Measurements from ENCODE around the gene GABRD.
A peak's percentile ranks its signal among the peaks of the same experiment; 100 is the strongest.

GABRD gene

DNA sequence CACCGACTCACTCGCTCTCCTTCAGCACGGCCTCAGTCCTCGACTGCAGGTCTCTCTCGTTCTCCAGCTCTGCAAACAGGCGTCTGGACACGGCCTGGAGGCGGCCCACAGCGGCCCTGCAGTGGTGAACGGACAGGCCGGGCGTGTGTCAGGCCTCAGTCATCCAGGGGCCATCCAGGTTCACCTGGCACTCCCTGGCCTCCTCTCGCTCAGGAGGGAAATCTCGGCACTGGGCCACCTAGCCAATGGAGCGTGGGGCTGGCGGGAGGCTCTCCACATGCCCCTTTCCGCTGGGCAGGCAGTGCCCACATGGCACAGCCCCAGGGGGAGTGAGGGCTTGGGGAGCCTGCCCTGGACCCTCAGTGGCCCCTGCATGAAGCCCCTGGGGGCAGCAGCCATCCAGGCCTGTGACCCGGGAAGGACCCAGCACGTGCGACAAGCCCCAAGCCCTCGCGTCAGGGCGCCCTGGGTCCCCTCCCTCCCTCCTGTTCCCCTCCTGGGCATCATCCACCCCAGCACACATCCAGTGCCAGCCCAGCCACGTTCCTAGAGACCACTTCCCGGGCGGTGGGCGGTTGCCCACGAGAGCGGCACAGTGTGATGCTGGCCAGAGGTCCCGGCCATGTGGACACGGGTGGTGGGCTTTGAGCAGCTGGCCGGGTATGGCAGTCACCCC, 33.6 kb upstream of the GABRD start:
- DNase-seq: no peak

DNA sequence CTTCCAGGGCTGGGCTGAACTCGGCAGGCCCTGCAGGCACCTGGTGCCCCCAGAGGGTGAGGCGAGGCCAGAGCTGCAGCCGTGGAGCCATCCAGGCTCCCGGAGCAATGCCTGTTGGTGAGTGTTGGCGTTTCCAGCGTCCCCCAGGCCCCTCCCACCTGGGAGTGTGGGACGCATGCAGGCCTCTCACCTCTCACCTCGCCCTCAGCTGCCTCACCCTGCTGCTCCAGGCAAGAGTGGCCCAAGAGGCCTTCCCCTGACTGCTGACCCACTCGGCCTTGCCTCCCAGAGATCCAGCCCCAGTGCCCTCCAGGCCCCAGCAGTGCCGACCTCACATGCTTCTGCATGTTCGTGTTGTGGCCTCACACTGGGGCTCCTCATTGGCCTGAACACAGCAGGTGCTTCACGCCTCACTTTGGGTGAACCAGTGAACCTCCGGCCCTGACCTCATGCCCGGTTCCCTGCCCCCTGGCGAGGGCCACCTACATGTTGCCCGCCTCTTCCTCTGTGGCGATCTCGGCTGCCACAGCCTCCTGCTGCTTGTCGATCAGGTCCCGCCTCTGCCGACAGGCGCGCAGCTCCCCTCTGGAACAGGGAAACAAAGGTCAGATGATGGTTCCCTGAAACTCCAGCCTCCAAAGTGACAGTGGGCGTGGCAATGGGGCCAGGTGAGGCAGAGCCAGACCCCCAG, 32.5 kb upstream of the GABRD start:
- DNase-seq: no peak

DNA sequence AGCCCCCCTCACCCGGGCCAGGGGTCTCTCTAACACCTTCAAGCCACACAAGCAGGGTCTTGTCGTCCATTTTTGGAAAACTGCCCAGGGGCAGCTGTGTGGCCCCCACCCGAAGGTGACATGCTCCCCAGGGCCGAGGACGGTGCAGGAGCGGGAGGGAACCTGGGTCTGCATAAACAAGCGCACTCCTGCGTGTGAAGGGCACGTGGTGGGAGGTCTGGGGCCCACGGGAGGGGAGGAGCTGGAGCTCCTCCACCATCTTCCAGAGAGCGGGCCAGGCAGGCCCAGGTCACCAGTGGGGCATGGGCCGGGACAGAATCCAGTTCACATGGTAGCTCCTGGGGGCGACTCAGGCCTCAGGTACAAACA, 32.0 kb upstream of the GABRD start:
- DNase-seq: no peak

DNA sequence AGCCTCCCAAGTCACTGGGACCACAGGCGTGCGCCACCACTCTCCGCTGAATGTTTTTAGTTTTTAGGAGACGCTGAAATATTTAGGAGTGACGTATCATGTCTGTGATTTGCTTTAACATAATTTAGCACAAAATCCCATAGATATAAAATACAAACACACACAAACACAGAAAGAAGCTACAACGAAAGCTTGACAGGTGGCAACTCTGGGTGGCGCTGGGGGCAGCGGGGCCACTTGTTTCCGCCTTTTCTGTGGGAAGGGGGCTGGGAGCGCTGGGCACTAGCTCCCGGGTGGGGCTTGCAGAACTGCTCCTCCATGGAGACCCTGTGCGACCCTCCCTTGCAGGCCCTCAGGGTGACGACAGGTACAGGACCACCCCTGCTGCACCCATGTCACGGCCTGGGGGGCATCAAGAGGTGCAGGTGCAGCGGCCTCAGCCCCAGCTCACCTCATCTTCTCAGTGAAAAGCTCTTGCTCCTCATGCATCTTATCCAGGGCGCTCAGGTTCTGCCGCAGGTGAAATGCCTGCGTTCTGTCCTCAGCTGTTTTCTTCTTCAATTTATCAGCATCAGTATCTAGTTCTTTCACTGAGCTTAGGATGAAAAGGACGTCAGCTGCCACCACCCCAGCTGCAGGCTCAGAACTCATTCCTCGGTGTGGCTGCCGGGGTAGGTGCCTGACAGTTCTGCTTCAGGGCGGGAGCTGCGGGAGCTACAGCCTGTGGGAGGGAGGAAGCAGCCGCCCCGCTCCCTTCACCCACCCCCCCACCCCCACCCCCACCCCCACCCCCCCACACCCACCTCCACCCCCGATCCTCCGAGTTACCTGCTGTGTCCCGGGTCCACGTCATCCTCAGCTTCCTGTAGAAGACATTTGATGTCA, 30.8 kb upstream of the GABRD start:
- no peak for DNase-seq

DNA sequence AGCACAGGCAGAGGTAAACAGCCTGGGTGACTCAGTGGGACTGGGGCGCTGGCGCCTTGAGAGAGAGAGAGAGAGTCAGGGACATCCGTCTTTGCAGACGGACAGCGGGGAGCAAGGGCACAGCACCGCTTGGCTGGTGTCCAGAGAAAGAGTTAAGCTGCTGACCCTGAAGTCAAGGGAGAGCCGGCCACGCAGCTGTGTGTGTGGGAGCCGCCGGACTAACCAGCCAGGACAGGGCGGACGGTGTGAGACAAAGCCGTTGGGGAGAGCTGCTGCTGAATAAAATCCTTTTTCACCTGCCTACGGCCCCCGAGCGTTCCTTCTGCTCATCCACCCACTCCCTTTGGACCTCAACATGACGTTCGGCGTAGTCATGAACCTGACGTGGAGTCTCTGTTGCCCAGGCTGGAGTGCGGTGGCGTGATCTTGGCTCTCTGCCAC, 30.0 kb upstream of the GABRD start:
- no peak for DNase-seq

DNA sequence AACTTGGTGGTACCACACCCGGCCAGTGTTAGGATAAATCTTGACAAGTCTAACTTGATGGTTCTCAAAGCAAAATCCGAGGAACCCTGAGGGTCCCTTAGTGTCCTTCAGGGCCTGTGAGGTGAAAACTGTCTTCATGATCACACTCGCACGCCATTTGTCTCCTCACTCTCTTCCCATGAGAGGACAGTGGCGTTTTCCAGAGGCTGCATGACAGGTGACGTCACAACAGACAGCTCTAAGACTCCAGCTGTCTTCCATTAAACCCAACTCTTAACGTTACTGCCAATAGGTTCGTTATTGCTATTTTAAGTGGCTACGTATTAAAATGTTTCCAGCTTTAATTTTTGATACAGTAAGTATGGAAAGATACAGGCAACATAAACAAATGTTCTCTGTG, 29.4 kb upstream of the GABRD start:
- no peak for DNase-seq

DNA sequence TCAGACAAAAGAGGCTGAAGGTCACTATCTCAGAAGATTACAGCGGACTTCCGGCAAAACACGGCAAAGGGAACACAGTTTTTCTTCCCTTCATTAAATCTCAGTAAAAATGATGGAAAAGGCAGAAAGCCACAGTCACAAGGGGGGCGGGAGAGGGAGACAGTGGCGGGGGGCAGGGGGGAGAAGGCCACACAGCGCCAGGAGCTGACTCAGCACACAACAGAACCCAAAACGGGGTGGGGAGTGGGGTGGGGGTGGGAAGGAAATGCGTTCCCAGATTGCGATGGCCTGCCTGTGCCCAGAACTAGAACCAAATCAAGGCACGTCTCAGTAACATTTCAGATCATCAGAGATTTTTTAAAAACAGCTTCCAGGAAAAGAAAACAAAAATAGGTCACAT, 28.9 kb upstream of the GABRD start:
- no peak for DNase-seq

DNA sequence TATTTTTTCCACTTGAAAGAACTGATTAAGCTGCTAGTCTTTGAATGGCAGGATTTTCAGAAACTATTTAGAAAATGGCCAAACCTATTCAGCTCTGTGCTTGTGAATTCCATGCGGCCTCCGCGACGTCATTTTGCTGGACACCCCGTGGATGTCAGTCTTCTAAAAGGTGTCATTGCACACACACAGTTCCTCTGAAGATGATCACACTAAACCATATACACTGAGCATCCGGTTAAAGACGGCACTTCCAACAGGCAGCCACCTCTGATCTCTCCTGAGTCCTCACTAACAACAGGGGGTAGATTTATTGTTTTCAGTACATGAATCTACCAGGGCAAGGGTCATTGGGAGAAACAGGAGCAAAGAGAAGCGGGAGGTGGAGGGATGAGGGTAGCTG, 24.6 kb upstream of the GABRD start:
- no peak for DNase-seq

DNA sequence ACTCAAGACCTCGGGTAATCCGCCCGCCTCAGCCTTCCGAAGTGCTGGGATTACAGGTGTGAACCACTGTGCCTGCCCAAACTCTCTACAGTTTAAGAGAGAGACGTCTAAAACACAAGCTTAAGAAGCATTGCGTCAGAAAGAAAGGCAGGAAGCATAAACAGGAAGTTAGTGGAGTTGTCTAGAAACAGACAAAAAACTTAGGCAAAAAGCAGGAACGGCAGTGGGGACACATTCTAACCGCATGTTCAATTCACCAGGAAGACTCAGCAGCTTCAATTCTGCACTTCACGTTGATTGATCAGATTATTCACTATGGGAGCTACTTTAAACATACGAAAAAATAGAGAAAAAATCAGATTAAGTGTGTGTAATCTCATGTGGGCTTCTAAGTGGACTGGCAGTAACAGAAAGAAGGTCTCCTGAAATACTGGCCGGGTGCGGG, 22.9 kb upstream of the GABRD start:
- peak; percentile 7 for DNase-seq

DNA sequence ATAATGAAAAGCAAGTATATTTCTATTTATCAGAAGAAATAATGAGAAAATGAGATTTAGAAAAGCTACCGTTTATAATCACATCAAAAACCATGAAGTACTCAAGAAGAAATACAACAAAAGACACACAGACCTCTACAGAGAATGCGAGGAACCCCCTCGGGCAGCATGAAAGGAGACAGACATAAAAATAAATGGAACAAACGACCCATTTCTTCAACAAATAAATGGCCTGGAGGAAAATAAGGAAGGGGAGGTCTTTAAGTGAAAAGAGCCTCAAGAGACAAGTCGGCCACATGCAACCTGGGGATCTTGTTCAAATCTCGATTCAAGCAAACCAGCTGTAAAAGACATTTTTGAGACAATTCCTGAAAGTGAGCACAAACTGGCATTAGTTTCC, 21.6 kb upstream of the GABRD start:
- DNase-seq: no peak

DNA sequence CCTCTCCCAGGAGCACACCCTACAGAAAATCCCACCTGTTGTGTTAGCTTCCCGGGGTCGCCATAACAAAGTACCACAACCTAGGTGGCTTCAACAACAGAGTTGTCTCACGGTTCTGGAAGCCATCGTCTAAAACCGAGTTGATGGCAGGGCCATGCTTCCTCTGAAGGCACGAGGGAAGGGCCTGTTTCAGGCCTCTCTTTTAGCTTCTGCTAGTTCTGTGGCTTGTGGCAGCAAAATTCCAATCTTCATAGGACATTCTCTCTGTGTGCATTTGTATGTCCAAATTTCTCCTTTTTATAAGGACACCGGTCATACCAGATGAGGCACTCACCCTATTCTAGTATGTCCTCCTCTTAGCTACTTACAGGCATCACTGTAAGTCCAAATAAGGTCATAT, 18.7 kb upstream of the GABRD start:
- no peak for DNase-seq

DNA sequence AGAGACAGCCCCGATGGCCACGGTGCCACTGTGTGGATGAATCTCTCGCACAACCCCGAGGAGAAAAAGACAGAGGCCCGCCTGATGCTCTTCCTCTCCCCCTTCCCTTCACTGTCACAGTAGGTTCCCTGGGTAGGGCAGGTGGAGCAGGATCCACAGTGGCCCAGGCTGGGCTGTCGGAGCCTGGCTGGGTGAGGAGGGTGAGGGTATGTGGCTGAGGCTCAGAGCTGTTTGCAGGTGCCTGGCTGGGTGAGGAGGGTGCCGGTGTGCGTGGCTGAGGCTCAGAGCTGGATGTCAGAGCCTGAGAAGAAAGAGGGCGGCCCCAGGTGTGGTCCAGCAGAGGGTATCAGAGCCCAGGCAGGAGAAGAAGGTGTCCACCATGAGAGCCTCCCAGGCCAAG, 18.3 kb upstream of the GABRD start:
- no peak for DNase-seq

DNA sequence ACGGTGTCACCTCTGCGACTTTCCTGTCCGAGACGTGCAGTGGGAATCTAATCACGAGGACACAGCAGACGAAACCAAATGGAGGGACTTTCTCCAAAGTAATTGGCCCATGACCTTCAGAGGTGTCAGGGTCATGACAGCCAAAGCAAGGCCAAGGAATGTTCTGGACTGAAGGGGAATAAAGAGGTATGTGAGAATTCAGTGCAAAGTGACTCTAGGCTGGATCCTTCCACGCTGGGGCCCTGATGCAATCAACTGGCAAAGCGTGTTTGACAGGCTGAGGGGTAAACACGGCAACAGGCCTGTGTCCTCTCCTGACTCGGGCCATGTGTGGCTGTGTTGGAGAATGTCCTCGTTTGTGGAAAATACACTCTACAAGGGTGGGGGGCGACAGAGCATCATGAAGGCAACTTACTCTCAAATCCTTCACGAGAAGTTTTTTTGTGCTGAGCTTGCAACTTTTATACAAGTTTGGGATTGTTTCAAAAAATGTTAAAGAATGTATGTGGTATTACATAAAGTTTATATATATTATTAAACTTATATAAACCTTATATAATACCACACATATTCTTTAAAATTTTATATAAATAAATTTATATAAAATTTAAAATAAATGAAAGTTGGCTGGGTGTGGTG, 17.3 kb upstream of the GABRD start:
- no peak for DNase-seq

DNA sequence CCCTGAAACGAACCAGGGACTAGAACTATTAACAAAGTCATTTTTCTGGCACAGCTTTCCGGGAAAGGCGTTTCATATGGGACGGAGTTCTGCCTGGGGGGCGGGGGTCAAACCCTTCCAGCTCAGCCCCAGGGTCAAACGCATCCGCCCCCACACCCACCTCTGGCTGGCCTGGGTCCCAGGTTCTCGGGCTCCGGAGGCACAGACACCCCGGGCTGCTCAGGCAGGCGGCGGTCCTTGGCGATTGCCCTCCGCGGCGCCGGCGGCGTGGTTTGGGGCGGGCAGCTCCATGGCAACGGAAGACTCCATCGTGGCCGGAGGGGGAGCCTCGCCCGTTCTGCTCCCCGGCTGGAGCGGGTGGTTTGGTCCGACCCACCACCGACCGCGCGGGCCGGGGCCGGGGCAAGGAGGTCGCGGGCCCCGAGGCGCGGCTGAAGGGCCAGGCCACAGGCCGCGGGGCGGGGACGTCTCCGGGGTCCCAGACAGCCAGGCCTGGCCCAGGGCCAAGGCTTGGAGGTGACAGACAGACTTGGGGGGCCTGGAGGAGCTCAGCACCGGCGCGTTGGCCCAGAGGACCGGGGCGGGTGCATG, 15.5 kb upstream of the GABRD start, which contains the start of gene CFAP74:
CFAP74 (minus strand) TSS at position 246 of the 591 bp plus-strand sequence. CDS start 12,830 bp downstream, outside the sequence.
- peak; percentile 11 for DNase-seq

DNA sequence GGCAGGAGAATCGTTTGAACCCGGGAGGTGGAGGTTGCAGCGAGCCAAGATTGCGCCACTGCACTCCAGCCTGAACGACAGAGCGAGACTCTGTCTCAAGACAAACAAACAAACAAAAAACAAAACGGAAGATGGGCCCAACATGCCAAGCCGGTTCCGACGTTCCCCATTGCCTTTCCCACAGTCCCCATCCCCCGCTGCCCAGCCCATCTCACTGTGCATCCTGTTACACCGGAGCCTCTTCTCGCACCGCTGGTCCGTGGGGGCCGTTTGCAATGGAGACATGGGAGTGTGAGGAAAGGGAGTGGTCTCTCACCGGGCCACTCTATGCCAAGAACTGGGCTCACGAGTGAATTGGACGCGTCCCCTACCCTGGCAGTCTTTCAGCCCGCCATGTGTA, 14.3 kb upstream of the GABRD start:
- no peak for DNase-seq

DNA sequence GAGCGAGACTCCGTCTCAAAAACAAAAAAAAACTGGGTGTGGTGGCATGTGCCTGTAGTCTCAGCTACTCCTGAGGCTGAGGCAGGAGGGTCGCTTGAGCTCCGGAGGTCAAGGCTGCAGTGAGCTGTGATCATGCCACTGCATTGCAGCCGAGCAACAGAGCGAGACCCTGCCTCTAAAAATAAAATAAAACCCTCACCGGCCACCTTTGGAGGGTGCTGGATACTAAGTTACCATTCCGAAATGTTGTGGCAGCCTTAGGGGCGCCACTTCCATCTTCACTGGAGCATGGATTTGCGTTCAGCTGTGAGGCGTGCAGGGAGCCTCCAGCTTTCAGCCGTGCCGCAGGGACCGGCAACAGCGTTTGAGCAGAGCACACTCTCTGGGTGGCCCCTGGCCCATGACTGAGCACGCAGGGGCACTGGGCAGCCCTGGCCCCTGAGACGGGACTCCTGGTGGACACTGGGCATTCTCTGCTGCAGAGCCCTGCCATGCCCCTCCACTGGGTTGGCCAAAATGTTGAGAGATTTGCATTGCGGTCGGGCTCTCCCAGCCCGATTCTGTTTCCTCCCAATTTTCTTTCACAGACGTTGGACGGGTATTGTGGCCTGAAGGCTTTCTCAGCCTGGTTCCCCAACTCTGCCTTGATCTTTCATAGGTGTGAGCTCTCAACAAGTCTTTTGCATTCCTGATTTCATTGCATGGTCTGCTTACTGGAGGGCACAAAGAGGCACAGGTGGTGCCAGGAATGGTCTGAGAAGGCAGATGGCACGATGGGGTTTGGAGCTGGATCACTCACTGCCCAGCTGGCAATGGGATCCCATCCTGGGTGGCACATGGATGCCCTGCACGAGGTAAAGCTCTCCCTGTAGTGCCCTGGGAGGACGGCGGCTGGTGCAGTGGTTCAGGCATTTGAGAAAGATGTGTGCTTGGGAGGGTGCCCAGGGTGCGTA, 9.8 kb upstream of the GABRD start:
- DNase-seq: no peak

DNA sequence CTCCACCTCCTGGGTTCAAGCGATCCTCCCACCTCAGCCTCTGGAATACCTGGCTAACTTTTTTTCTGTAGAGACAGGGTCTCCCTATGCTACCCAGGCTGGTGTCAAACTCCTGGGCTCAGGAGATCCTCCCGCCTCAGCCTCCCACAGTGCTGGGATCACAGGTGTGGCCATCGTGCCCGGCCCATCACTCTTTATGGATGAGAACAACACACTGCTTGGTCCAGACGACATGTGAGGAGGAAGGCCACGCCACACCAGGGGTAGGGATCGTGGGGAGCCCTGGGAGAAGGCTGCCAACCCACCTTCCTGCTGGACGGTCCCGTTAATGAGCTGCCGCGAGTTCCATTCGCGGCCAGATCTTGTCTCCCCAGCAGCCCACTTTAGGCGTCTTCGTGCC, 5.0 kb upstream of the GABRD start:
- no peak for DNase-seq

DNA sequence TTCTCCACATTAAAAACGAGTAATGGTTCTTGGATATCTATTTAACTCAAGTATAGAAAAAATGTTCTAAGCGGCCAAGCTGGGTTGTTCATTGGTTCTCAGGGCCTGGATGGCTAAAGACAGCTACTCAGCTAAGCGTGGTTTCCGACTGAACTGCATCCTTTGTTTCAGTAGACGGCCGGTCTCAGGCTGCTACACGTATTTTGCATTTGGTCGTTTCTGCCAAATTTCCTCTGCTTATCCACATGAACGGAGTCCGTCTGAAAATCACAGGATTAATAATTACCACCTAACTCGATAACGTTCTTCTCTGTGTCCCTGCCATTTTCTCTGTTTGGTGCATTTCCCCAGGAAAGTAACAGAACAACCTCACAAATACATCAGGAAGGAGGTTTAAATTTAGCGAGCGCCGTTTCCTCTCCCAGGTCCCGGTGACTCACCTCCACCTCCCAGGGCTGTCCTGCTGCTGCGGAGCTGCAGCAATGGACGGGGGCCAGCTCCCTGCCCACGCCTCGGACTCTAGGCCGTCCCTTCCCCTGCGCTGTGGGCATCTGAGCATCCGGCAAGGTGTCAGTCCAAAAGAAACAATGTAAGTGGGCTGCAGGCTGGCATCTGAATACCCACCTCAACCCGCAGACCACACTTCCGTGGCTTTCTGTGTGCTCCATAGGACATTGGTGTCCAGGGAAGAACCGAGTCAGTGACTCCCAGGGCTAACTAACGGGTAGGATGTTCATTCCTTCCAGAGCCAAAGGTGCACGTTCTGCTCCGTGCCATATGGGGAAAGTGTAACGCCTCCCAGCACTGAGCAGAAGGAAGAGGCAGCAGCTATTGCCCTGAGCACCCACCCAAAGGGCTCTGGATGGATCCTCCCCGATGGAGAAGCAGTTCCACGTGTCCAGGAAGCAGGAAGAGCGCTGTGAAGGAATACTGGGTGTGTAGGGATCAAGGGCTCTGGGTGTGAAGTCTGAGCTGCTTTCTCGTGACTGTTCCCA, 4.1 kb upstream of the GABRD start:
- DNase-seq: no peak

DNA sequence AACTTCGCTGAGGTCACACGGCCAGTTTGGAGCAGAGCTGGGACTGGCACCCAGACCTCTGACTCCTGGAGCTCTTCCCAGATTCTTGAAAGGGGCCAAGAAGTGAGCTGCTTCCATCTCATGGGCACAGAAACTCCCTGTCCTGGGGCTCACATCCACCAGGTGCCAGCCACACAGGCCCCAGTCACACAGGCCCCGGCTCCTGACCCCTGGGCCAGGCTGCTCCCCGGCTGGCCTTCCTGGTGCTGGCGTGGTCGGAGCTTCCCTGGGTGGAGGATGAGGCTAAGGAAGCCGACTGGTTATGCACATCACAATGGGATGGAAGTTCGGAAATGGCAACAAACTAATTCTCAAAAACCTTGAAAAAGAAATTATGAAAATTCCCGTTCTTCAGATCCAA, 3.0 kb upstream of the GABRD start:
- no peak for DNase-seq
